Measurements from ENCODE around the gene CAMK2B.

CAMK2B gene

GRCh38 chr7:44258865-44259546 is 66.4 kb downstream of the CAMK2B start:
- Histone ChIP-seq H3K79me2 (ENCODE audit: insufficient read depth, low read length) (no peaks in the 10 kb centered on the region), H3K4me3 (ENCODE audit: low read length, poor library complexity, severe bottlenecking) (no peak overlapping the region), H3K9me3 (ENCODE audit: insufficient read depth, low read depth, low read length) (no peaks in the 10 kb centered on the region), H3K9me2 (replicated peaks; ENCODE audit: low read depth, low read length) (no peaks in the 10 kb centered on the region), H3K36me3 (ENCODE audit: insufficient read depth, low read length) (no peaks in the 10 kb centered on the region), H3K4me1 (ENCODE audit: insufficient read depth, low read length, poor library complexity, severe bottlenecking) (peaks cover 3% of the 10 kb centered on the region), H2AFZ (ENCODE audit: low read length) (no peak overlapping the region), H3K27me3 (ENCODE audit: insufficient read depth, low read length, poor library complexity, severe bottlenecking) (no peaks in the 10 kb centered on the region), H3K4me2 (ENCODE audit: low read depth, low read length, poor library complexity, severe bottlenecking) (no peak overlapping the region), H3K9ac (ENCODE audit: low read depth, low read length, poor library complexity, severe bottlenecking) (no peak overlapping the region), H4K20me1 (ENCODE audit: insufficient read depth, low read length, poor library complexity, severe bottlenecking) (no peaks in the 10 kb centered on the region), H3F3A (ENCODE audit: low read depth) (no peaks in the 10 kb centered on the region)
- TF ChIP-seq EZH2phosphoT487 (IDR thresholded peaks at IDR 0.05; ENCODE audit: borderline replicate concordance) (no peak), CTCF (conservative IDR thresholded peaks at IDR 0.05; ENCODE audit: low read length) (no peak)

- TF ChIP-seq EZH2phosphoT487 (IDR thresholded peaks at IDR 0.05; ENCODE audit: borderline replicate concordance) (no peak), CTCF (conservative IDR thresholded peaks at IDR 0.05; ENCODE audit: low read length) (no peak)
- Histone ChIP-seq H3K79me2 (ENCODE audit: insufficient read depth, low read length) (no peaks in the 10 kb centered on the region), H3K36me3 (ENCODE audit: insufficient read depth, low read length) (no peaks in the 10 kb centered on the region), H3K4me2 (ENCODE audit: low read depth, low read length, poor library complexity, severe bottlenecking) (peak overlapping the region; percentile 28), H3K9me2 (replicated peaks; ENCODE audit: low read depth, low read length) (no peaks in the 10 kb centered on the region), H3K9ac (ENCODE audit: low read depth, low read length, poor library complexity, severe bottlenecking) (no peak overlapping the region), H3K4me3 (ENCODE audit: low read length, poor library complexity, severe bottlenecking) (no peak overlapping the region), H4K20me1 (ENCODE audit: insufficient read depth, low read length, poor library complexity, severe bottlenecking) (no peaks in the 10 kb centered on the region), H3K4me1 (ENCODE audit: insufficient read depth, low read length, poor library complexity, severe bottlenecking) (peaks cover 3% of the 10 kb centered on the region), H3K9me3 (ENCODE audit: insufficient read depth, low read depth, low read length) (no peaks in the 10 kb centered on the region), H2AFZ (ENCODE audit: low read length) (no peak overlapping the region), H3F3A (ENCODE audit: low read depth) (no peaks in the 10 kb centered on the region), H3K27me3 (ENCODE audit: insufficient read depth, low read length, poor library complexity, severe bottlenecking) (no peaks in the 10 kb centered on the region)
Measured at GRCh38 chr7:44258423-44258760, 67.0 kb downstream of the CAMK2B start.

GRCh38 chr7:44257618-44258422 is 67.6 kb downstream of the CAMK2B start:
- no peak overlapping the region for H3K9ac ChIP-seq (ENCODE audit: low read depth, low read length, poor library complexity, severe bottlenecking)
- TF ChIP-seq EZH2phosphoT487 (IDR thresholded peaks at IDR 0.05; ENCODE audit: borderline replicate concordance) = no peak
- TF ChIP-seq CTCF (conservative IDR thresholded peaks at IDR 0.05; ENCODE audit: low read length) = no peak
- no peaks in the 10 kb centered on the region for H3K9me3 ChIP-seq (ENCODE audit: insufficient read depth, low read depth, low read length)
- H3K9me2 ChIP-seq (replicated peaks; ENCODE audit: low read depth, low read length) = no peaks in the 10 kb centered on the region
- H3K4me1 ChIP-seq (ENCODE audit: insufficient read depth, low read length, poor library complexity, severe bottlenecking) = peaks cover 3% of the 10 kb centered on the region
- H3K4me3 ChIP-seq (ENCODE audit: low read length, poor library complexity, severe bottlenecking) = no peak overlapping the region
- H3F3A ChIP-seq (ENCODE audit: low read depth) = no peaks in the 10 kb centered on the region
- no peaks in the 10 kb centered on the region for H3K27me3 ChIP-seq (ENCODE audit: insufficient read depth, low read length, poor library complexity, severe bottlenecking)
- no peaks in the 10 kb centered on the region for H3K36me3 ChIP-seq (ENCODE audit: insufficient read depth, low read length)
- no peak overlapping the region for H2AFZ ChIP-seq (ENCODE audit: low read length)
- H3K79me2 ChIP-seq (ENCODE audit: insufficient read depth, low read length) = no peaks in the 10 kb centered on the region
- H3K4me2 ChIP-seq (ENCODE audit: low read depth, low read length, poor library complexity, severe bottlenecking) = peak overlapping the region; percentile 28
- no peaks in the 10 kb centered on the region for H4K20me1 ChIP-seq (ENCODE audit: insufficient read depth, low read length, poor library complexity, severe bottlenecking)

All from Loucy (cell line).